ENCODE data around the gene MATN1.
"Not testable (repeated sequence)": the region's sequence is repeated elsewhere in the genome, so short reads cannot be mapped to it uniquely, and the experiment has no call there.

Gene MATN1

DNA sequence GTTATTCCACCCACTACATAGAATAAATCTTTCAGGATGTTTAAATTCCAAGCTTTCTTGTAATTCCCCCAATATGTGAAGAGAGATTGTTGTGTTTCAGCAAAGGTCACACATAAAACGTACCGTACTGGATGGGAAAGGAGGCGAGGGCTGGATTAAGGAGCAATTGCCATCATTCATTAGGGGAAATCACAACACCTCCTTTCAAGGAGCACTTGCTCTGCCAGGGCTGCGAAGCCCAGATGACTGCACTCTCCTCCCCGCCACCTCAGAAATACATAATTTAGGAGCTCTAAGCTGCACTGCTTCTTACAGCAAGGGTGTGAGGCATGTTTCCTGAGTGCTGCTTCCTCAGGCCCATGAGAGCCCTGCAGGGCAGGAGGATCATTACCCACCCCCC lies 29.6 kb downstream of the MATN1 start:
- DNase-seq, result no peak

DNA sequence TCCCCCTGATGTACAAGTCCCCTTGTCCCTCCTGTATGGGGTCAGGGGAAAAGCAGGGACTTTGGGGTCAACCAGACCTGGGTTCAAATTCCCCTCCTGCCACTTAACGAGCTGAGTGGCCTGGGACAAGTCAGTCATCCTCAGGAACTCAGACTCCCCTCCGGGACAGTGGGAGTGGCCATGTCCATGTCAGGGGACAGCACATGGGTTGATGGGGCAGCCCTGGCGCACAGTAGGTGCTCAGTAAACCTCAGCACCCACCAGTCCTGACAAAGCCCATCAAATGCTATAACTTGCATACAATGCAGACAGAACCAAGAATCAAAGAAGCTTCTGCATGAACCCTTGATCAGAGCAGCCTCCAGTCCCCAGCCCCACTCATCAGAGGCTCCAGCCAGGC lies 30.0 kb downstream of the MATN1 start:
- DNase-seq, result no peak

DNA sequence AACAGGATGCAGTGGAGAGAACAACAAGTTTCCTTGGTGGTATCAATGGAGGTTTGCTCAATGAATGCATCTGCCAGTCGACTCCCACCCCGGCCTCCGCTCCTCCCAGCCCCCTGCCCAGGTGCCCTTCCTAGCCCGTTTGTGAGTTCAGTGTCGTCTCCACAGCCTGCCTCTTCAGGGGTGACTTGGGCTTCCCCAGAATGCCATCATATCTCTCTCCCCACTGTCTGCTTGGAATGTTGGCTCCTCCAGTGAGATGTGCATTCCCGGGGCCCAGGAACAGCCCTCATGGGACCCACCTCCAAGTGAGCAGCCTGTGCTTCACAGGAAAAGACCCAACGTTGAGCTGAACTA lies 30.5 kb downstream of the MATN1 start:
- DNase-seq, result no peak

DNA sequence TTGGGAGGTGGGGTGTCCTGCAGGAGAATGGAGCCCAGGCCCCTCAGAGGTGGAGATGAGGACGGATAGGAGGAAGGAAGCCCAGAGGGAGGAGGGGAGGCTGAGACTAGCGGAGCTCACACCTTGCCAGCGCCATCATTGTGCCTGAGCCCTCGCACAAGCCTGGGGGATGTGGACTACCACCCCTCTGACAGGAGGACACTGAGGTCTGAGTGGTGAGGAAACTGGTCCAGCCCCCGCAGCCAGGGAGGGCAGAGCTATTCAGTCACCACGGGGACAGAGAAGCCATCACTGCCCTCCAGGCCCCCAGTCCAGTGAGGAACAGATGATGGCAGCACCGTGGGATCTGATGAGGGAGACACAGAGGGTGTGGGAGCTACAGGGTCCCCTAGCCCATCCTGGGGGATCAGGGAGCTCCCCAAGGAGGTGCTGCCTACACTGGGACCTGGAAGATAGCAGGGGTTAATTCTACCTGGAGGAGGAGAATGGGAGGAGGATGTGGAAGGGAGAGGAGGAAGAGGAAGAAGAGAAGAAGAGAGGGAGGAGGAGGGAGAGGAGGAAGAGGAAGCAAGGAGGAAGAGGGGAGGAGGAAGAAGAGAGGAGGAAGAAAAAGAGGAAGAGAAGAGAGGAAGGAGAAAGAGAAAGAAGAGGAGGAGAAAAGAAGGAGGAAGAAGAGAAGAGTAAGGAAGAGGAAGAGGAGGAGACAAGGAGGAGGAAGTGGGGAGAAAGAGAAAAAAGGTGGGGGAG lies 31.0 kb downstream of the MATN1 start:
- DNase-seq, result no peak

DNA sequence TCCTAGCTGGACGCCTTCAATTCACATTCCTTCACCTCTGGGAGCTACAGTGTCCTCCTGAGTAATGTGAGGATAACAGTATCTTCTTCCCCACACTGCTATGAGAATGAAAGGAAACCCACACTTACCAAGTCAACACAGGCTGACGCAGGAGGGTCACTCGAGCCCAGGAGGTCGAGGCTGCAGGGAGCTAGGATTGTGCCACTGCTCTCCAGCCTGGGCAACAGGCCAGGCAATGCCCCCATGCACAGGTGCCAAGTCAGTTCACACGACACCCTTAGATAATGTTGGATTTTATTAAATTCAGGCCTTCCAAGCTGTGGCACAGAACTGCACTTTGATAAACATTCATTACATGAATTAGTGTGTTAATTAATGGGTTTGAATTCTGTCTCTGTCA lies 31.9 kb downstream of the MATN1 start:
- DNase-seq, result no peak

DNA sequence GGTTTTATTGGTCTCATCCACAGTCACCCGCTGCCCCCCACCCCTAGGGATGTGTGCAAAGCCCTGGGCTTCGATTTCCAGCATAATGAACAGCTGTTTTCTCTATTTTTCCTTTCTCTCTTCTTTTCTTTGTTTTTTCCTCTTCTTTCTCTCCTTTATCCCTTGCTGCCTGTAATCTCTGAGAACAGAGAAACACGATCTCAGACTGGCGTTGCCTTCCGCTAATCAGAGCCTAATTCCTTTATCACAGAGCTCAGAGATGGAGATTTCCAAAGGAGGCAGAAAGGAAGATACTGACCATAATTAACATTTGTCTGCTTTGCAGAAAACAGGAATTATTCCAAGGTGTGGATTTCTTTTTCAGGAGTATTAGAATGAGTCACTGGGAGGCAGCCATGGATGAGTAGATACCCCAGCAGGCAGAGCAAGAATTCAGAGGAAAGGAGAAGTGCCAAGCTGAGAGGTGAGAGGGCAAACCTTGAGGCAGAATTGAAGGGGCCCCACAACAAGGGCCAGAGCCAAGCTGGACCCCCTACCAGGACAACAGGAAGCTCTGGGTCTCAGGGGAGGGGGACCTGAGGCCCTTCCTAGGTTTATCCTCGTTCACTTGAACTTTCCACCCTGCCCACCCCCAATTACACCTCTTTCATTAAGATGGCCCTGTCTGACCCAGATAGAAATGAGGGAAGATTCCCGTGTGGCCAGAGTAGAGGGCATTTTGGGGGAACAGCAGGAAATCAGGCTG lies 33.3 kb downstream of the MATN1 start:
- DNase-seq, result no peak

DNA sequence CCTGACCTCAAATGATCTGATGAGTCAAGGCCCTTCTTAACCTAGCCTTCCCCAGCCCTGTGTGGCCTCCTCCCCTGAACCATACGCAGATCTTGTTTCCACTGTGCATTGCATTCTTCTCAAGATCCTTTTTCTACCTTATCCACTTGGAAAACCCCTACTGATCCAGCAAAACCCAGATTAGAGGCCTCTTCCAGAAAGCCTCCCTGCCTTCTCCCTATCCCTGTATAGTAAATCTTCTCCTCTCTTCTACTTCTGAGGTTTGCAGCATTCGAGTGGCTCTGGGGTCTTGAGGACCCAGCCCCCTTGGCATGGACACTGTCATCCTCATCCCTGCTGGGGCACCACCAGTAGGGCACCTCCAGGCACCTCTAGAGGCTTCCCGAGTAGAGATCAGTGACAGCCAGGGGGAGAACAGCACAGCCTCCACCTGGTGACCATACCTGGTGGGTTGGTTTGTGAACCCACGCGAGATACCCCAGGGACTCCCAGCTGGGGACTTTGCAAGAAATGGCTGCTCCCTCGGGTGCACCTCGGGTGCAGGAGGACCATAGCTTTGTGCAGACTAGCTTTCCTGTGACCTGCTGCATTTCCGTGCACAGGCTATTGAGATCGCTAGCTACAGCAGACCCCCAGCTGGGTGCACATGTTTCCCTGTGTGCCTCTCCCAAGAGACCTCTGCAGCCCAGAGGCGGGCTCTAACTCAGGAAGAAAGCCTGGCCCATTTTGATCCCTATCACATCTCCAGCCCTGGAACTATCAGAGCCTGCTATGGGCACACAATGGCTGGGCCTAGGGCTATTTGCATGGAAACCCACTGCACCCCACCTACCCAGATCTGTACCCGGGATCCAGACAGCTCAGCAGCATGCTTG lies 34.2 kb downstream of the MATN1 start:
- DNase-seq, result no peak

DNA sequence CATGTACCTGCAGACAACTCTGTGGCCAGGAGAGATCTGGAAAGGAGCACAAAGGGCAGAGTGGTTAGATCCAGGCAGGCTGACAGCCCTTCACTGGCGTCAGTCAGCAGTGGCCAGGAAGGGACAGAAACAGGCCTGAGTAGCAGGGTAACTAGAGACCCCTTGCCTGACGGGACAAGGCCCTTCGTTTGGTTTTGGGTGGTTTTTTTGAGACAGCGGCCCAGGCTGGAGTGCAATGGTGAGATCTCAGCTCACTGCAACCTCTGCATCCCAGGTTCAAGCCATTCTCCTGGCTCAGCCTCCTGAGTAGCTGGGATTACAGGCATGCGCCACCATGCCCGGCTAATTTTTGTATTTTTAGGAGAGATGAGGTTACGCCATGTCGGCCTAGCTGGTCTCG lies 34.9 kb downstream of the MATN1 start:
- DNase-seq, result not testable (repeated sequence)

DNA sequence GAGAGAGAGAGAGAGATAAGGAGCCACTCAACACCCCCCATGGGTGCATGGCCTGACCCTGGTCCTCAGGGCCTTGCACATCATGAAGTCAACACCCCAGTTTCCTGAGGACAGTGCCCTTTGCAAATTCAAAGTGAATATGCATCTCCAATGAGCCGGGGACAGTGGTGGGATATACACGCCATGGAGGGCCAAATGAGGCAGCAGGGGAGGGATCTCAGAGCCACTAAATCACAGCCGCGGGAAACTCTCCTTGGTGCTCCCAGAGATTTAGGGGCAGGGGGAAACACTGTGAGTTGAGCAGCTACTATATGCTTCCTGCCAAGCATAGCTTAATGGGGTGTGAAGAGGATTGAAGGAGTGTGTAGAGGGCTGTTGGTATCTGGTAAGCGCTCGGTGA lies 35.5 kb downstream of the MATN1 start:
- DNase-seq, result no peak

DNA sequence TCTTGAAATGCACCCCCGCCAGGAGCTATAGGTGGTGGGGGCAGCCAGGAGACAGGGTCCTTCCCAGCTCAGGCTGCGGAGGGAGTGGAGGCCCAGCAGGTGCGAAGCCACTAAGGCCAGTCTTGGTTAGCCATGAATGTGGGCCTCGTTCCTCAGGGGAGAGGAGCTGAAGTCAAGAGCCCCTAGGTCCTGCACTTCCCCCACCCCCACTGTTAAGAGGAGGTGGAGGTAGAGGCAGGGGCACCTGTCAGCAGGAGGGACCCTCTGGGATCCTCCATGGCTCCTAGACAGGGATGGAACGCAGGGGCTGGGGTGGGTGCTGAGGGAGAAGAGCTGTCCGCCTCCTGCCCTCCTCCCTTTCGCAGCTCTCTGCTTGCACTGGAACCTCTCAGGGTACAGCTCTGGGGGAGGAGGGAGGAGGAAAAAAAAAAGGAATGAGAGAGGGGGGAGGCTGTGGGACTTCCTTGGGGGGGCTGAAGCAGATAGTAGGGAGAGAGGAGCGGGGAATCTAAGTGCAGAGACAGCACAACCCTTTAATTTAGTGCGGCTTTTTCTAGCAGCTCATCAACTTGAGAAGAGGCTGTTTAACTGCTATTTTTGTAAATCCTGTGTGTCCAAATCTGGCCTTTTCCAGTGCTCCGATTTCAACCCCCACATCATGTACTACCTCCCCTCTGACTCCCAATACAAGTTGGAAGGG lies 37.0 kb downstream of the MATN1 start:
- DNase-seq, result no peak

DNA sequence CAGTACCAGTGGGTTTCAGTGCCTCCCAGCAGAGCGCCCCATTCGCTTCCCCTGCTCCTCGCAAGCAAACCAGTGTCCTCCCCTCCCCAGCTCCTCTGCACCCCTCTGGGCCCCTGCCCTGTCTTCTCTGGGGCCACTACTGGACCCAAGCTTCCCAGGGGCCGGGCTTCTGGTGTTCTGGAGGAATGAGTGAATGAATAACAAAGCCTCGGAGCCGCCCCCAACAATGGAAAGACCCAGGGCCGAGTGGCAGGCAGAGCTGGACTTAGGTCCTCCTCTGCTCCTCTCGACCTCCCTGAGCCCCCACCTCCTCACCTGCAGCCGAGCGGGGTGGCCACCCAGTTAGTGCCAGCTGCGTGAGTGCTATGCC lies 37.6 kb downstream of the MATN1 start:
- DNase-seq, result no peak

DNA sequence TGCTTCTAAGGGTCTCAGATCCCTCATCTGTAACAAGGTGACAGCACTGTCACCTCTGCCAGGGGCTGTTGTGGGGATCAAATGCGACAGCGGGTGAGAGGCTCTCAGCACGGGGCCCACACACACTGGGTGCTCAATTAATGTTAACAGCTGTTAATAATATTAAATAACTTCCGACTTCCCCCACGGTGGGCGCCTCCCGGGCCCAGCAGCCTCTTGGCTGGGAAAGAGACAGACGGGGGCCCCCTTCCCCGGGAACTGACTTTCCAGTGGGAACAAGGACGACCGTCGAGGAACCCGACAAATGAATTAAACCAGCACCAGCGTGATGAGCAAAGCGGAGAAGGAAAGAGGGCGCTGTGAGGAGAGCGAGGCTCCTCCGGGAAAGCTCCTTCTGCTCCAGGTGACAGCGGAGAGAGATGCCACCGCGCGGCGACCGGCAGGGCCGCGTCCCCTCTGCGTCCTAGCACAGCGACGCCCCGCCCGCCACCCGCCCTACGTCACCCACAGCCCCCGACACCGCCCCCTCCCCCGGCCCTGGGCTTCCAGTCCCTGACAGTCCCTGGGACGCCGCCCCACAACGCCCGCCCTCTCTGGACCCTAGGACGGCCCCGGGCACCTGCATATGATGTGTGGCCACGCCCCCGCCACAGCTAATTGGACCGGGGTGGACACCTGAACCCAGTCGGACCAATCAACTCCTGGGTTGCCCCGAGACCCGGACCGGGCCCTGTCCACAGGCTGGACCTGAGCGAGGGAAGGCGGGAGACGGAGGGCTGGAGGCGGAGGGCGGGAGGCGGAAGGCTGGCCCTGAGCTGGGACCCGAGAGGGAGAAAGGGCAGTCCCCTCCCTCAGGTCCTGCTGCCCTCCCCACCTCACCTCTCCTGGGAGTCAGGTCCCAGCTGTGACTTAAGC lies 38.2 kb downstream of the MATN1 start:
- peak; percentile 20 for DNase-seq

DNA sequence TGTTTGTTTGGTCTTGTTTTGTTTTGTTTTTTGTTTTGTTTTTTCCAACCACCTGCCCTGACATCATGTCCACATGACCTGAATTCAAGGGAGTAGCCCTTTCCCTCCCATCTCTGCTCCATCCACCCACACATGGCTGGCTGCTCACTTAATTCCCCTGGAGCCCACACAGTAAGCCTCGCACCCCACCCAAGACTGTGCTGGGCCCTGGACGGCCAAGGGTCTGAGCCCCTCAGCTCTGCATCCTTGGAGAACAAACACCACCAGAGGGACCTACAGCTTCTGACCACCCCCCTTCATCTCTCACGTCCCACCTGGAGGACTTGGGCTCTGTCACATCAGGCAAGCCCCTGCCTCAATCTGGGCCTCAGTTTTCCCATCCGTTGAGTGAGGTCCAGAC lies 39.1 kb downstream of the MATN1 start:
- no peak for DNase-seq

DNA sequence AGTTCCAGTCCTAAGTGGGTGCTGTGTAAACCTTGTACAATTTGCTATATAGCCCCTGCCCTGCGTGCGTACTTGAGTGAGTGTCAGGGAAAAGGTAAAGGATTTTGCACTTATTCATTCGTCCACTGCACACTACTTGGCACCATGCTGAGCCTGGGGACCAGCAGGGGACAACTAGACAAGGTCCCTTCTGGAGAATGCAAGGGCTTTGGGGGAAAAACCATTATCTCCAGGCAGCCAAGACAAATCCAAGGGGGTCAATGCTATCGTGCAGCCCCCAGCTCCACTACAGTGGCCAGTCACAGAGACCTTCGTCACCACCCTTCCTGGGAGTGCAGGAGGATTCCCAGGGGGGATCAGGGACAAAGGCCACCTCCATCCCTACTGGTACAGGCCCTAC lies 39.7 kb downstream of the MATN1 start:
- no peak for DNase-seq

DNA sequence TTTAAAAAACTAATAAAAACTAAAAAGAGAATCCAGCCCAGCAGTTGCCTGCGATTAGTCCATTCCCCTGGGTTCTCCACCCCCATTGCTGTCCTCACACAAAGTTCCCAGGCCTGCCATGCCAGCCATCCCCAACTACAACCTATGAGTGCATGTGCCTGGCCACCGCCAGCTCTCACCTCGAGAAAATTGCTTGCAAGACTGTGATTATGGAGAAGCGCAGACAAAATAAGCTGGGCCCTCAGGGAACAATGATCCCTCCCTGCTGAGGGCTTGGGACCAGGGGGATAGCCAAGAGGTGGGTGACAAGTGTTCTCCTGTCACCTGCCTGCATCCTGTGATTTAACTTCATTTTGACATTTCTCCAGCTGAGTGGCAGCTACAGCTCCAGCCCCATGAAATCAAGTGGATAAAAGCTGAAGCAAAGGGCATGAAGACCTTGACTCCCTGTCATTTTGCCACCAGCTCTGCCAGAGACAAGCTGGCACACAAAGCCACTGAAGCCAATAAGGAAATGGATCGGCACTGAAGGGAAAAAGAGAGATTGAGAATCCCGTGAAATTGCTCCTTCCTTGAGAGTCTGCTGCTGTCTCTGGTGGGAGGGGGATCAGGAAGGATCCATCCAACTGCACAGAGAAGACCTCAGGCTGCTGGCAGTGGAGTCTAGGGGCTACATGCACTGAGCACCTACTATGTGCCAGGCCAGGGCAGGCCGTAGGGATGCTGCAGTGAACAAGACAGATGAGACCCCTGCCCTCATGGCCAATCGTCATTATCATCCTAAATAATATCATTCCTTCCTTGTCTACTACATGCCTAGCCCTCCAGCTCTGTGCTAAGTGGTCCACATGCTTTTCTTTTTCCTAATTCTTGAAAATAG lies 40.7 kb downstream of the MATN1 start:
- no peak for DNase-seq

DNA sequence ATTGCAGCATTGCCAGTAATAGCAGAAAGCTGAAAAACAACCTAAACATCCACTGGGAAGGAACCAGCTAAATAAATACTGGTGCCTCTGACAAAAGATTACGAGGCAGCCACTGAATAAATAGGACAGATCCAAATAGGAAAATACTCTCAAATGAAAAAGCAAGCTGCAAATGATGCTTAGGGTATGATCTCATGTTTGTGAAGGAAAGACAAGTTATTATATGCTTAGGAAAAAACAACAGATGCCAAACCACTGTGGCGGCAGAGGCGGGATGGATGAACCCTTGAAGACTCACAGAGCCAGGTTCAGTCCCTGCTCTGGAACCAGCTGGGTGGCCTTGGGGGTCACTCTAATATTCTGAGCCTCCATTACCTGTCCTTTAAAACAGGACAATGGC lies 41.6 kb downstream of the MATN1 start:
- DNase-seq, result no peak

DNA sequence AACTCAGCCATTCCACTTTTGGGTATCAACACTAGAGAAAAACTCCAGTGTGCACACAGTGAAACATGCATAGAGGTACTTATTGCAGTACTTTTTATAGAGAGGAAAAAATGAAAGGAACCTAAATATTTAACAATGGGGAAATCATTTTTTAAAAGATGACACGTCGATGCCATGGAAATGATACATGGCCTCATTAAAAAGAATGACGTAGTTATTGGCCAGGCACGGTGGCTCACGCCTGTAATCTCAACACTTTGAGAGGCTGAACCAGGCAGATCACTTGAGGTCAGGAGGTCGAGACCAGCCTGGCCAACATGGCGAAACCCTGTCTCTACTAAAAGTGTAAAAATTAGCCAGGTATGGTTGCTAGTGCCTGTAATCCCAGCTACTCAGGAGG lies 42.5 kb downstream of the MATN1 start:
- no peak for DNase-seq

DNA sequence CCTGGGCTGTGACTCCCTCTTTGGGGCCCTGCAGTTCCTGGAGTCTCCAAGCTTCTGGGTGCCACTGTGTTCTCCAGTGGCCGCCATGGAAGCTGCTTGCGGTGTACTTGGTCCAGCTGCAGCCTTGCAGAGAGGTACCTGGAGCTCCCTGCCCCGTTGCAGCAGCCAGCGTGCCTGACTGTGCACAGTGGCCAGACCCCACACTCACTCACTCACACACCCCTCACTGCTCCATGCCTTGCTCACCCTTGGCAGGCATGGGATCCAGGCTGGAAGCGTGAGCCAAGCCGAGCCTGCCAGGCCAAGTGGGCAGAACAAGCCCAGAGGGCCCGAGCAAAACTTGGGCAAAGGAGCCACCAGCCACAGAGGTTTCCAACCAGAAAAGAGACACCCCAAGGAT lies 43.0 kb downstream of the MATN1 start:
- no peak for DNase-seq

DNA sequence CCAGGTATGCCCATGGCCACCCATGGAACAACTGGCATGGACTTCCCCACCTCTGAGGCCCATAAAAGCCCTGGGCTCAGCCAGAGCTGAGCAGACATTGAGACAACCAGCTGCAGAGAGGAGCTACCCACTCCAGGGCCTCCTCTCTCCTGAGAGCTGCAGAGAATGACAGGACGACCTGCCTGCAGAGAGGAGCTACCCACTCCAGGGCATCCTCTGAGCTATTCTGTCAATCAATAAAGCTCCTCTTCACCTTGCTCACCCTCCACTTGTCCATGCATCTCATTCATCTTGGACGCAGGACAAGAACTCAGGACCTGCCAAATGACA lies 43.4 kb downstream of the MATN1 start:
- DNase-seq, result no peak

DNA sequence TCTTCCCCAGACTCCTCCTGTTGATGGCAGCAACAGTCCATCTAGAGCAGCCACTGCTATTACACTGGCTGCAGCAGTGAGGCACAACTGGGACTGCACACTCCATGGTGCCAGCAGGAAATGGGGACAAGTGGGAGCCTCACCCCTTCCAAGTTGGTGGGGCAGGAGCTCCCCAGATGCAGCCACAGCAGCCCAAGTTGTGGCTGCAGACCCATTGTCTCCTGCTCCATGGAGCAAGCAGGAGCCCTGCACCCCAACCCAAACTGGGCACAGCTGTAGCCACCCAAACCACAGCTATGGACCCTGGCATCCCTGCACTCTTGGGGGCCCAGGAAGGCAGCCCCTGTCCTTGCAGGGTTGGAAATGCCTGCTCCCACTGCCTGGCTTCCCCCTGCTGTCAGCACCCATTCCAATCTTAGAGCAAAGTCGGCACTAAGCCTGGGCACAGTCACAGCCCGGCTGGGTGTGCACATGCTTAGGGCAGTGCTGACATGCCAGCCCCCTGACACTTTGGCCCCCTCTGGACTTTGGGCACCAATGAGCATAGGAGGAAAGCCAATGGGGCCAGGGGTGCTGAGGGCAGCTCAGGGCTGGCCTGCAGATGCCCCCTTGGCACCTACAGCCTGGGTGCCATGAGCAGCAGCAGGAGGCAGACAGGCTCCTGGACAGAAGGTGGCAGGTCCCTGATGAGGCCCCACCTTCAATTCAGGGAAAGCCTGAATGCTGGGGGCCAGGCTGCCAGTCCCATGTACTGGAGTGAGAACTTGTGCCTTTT lies 44.0 kb downstream of the MATN1 start:
- DNase-seq, result no peak
